Stimulated activated CD4-positive, alpha-beta T cell treated with anti-CD3 and anti-CD28 coated beads, Interleukin-12 subunit alpha, Interleukin-12 subunit beta, amount 100 ng/mL, for 48 hours (primary cell): ENCODE results near the gene LCN12.
A peak's percentile ranks its signal among the peaks of the same experiment; 100 is the strongest.

ENCODE experiments used
- DNase-seq, 3 donors: peaks; one replicate each; pipeline ENCODE4 v3.0.0-alpha.2; 2020; ENCODE audit warnings: low read depth in 2 of 3, low spot score in 1 of 3

The LCN12 gene

DNA sequence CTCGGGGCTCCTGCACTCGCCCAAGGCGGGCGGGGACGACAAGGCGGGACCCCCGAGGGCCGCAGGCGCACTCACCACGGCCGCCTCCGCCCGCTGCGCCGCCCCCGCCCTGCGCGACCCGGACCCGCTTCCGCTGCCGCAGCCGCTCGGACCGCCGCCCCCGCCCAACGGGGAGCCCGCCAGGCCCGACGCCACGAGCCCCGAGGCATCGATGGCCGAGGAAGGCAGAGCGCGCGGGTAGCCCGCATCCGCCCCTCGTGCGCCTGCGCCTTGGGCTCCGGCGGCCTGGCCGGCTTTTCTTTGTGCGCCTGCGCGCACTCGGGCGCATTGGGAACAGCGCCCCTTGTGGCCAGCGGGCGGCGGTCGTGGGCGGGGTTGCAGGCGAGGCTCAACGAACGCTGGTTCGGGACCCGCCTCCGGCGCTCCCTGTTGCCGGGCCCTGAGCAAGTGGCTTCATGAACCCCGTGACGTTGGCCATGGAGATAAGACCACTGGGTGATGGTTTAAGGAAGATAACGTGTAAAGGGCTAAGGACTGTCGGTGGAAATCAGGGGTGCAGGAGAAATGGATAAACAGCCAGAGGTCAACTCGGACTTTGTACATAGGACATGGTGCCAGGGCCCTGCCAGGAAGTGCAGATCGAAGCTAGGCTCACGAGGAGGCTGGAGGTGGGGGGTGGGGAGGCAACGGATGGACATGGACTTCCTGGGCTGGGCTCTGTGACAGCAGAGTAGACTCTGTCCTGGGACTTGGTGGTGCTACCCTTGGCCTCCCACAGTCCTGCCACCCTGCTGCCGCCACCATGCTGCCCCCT lies 7.3 kb upstream of the LCN12 start, which contains the start of the genes C8G and FBXW5:
Gene C8G, plus strand, starts transcription at position 725 of the 814 bp plus-strand sequence. Its CDS starts 78 bp downstream, at position 803.
Gene FBXW5, minus strand, starts transcription at position 220 of the 814 bp plus-strand sequence. CDS start 655 bp downstream, outside the sequence.
- peak; percentile 90 to 94 (median 93) for DNase-seq

DNA sequence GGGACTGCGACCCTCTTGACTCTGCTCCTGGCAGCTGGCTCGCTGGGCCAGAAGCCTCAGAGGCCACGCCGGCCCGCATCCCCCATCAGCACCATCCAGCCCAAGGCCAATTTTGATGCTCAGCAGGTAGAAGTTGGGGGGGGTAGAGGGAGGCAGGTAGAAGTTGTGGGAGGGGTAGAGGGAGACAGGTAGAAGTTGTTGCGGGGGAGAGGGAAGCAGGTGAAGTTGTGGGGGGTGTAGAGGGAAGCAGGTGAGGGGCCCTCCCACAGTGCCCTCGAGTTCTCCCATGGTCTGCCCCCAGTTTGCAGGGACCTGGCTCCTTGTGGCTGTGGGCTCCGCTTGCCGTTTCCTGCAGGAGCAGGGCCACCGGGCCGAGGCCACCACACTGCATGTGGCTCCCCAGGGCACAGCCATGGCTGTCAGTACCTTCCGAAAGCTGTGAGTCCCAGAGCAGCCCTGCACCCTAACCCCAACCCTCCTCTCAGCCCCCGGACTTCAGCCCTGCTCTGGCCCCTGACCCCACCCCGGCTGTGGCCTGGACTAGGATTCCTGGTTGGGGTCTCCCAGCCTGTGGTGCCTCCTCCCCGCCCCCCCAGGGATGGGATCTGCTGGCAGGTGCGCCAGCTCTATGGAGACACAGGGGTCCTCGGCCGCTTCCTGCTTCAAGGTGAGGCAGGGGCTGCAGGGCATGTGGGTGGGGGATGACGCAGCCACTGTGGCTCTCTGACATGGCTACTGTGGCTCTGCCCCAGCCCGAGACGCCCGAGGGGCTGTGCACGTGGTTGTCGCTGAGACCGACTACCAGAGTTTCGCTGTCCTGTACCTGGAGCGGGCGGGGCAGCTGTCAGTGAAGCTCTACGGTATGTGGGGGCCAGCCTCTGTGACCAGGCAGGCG lies 6.5 kb upstream of the LCN12 start:
- DNase-seq = no peak

- no peak for DNase-seq
Observed at GRCh38 chr9:136946228-136947027, 5.6 kb upstream of the LCN12 start.

DNA sequence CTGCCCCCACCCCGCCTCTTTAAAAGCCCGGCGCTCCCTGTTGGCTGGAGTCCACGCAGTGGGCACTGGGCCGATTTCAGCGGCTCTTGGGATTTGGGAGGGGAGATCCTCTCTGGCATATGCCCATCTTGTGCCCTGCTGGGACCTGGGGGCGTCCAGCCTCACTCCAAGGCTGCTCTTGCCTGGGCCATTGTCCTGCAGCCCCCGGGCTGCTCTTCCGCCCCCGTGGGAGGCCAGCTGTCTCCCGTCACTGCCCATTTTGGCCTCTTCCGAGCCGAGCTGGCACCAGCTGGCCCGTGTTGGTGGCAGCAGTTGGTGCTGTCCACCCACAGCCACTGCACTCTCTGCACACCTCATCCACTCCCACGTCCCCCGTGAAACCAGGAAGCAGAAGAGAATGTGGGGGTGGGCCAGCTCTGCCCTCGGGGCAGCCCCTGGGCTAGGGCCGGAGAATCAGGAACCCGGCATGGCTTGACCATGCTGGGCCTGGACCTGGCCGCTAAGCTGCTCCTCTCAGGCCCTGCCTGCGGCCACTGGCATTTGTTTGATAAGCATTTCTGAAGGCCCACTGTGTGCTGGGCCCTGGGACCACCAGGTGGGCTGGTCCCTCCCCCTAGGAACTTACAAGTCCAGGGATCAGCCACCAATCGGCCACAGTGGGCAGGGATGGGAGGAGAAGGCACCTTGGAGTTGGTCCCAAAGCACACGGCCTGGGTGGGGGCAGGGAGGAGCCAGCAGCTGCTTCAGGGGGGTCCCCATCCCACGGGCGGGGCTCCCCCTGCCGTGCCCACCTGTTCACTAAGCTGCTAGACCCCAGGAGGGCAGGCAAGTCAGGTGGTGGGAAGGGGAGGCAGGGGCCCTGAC lies 4.8 kb upstream of the LCN12 start:
- no peak for DNase-seq

GRCh38 chr9:136947955-136948510 lies 4.0 kb upstream of the LCN12 start:
- DNase-seq = no peak

DNA sequence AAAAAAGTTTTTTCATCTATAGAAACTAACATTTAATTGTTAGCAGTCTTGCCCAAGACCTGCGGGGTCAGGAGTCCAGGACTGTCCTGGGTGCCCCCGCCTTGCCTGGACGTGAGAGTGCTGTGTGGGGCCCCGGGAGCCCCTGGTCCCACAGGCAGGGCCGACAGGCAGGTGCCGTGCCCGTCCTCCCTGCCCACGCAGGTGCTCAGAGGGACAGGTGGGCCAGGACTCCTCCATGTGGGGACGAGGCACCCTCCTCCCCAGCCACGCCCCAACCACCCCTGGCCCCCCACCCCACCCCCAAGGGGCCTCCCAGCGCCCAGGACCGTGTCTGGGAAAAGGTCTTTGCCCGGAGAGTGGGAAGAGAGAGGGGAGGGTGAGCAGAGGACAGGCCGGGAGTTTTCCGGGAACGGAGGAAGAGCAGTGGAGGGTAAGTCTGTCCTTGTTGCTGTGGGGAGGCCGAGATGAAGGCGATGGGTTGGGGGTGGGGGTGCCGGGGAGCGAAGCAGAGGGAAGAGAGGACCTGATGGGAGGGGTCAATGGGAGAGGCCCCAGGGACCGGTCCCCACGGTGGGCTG lies 2.7 kb upstream of the LCN12 start:
- DNase-seq = no peak

DNA sequence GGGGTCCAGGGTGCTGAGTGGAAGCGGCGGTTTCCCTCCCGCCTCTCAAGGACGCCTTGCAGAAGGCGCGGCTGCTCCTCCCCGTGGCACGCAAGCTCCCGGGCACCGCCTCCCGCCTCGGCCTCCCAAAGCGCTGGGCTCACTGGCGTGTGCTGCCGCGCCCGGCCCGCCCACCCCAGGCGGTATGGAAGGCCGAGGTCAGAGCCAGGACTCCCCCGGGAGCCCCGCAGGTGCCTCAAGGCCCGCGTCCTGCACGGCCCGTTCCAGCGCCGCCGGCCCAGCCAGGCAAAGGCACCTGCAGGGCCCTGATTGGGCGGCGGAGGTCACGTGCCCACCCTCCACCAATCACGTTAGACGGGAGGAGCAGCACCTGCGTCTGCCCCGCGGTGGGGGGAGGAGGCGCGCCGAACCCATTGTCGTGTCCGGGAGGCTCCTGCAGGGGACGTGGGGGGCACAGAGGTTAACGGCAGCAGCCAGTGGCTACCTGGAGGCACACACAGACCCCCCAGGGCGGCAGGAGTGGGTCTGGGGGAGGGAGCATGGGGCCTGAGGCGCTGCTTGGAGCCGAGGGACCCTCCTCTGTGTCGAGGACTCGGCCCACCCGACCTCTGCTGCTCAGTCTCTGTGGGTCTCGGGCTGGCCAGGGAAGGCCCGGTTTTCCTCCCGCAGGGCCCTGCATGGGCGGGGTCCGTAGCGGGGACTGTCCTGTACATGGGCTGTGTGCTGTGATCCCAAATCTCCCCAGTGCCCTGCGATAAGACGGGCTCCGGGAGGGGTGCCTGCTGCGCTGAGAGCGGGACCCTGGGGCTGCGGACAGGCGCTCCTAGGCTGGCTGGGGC lies 2.0 kb upstream of the LCN12 start:
- peak; percentile 91 to 95 (median 94) for DNase-seq

DNA sequence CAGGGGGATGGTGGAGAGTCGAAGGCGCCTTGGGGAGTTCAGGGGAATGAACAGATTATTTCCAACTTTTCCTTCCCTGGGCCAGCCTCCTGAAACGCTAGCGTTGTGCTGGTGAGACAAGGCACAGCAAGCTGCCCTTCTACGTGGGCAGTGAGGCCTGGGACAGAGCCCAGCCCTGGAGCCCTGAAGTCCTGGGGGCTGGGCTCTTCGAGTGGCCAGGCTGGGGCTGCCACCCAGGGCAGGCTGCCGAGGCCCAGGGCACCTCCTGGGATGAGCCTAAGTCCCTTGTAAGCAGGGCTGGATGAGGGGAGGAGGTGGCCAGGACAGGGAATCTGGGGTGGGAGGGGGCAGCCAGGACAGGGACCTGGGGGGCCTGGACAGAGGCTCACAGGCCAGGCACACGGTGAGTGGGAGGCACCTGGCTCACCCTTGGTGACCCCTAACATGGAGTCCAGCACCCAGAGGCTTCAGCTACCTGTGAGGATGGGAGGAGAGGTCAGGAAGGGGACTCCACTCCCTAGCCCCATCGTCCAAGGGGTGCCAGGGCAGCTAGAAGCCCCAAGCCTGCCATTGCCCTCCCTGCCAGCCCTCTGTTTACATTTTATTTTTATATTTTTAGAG lies 1.3 kb upstream of the LCN12 start:
- DNase-seq = no peak

DNA sequence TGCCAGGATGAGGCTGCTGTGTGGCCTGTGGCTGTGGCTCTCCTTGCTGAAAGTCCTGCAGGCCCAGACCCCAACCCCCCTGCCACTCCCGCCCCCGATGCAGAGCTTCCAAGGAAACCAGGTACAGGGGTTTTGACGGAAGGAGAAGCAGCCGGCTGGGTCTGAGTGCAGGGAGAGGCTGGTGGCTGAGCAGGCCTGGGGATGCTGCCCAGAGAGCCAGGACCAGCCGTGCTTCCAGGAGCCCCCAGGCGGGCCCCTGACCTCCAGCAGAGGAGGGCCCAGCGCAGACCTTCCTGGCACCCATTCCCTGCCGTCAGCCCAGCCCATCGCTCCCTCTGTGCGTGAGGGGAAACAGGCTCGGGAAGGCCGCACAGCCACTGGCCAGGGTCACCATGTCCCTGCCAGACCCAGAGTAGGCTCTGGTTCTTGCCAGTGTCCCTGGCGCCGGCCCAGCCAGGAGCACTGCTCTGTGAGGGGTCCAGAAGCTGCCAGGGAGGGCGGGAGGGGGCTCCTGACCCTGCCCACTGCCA lies 313 bp downstream of the LCN12 start:
- DNase-seq = no peak

- DNase-seq = no peak
Observed at GRCh38 chr9:136952876-136953770, 1.1 kb downstream of the LCN12 start.

DNA sequence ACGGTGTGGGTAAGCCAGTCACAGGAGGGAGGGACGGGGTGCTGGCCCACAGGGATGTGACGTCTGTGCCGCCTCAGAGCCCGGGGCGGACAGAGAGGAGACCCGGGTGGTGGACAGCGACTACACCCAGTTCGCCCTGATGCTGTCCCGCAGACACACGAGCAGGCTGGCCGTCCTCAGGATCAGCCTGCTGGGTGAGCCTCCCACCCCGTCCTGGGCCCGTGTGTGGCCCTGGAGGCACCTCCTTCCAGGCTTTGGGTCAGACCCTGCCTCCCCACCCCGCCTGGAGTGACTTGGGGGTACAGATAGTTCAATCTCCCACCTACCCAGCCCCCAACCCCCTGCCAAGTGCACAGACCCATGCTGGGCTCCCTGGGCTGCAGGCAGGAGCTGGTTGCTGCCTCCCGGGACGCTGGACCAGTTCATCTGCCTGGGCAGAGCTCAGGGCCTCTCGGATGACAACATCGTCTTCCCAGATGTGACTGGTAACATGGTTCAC lies 1.7 kb downstream of the LCN12 start:
- DNase-seq = no peak

- no peak for DNase-seq
Observed at GRCh38 chr9:136954270-136955083, 2.4 kb downstream of the LCN12 start.

DNA sequence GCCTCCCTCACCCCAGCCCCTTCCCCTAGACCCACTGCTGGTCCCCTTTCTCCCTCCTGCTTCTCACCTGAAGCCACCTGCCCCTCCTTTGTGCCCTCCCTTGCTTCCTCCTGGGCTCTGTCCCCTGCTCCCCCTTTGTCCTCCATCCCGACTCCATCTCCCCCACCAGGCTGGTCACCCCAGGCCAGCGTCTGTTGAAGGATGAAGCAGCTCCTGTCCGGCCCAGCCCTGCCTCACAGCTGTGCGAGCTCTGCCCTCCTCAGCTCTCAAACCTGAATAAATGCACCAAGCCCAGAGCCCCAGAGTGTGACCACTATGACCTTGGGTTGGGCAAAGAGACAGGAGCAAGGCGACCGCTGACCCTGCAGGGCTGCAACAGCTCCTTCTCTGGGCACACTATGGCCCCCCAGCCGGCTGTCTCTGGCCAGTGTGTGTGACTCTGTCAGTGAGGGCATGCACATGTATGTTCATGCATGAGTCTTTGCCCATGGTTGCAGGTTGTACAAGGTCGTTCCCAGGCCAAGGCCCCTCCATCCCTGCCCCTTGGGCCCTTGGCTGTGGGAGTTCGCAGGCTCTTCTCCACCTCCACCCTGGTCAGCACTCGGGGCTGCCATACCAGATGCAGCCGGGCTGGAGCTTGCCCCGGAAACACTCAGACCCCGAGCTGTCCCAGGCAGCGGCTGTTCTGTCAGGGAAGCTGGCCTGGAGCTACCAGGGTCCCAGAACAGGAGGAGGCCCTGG lies 3.3 kb downstream of the LCN12 start:
- no peak for DNase-seq

GRCh38 chr9:136955943-136956335 lies 3.9 kb downstream of the LCN12 start:
- DNase-seq = no peak

DNA sequence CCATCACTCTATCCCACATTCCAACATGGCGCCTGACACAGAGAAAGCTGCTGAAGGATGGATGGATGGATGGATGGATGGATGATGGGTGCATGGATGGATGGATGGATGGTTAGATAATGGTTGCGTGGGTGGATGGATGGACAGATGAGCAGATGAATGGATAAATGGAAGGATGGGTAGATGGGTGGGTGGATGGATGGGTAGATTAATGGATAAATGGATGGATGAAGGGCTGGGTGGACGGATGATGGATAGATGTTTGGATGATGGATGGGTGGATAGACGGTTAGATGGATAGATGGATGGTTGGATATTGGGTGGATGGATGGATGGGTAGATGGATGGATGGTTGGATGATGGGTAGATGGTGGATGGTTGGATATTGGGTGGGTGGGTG lies 4.5 kb downstream of the LCN12 start:
- DNase-seq = no peak
